Spinal cord (tissue), 10 donors: Measurements from ENCODE around the gene TSSK2. TPM values are rescaled to one million over a fixed set of nuclear protein-coding genes. Genes with fewer than 3 reads are reported as not detected.

ENCODE experiments used
- DNase-seq, 6 donors: peaks; one replicate each; pipeline versions ENCODE4 v3.0.0 to v3.0.0-alpha.2; 2013 to 2015; ENCODE audit warnings: low spot score in 6 of 6, low read depth in 4 of 6
- H3K27ac ChIP-seq: one replicate; pipeline ENCODE4 v1.5.1; 2013; ENCODE audit warnings: low read depth, low read length, control low read depth
- H3K27me3 ChIP-seq: one replicate; pipeline ENCODE4 v1.6.1; 2013; ENCODE audit warnings: low read length; ENCODE audit not compliant: control insufficient read depth, insufficient read depth
- H3K36me3 ChIP-seq: one replicate; pipeline ENCODE4 v1.6.1; 2013; ENCODE audit warnings: low read length; ENCODE audit not compliant: control insufficient read depth, insufficient read depth
- H3K4me1 ChIP-seq: one replicate; pipeline ENCODE4 v1.6.1; 2013; ENCODE audit warnings: low read length; ENCODE audit not compliant: control insufficient read depth, insufficient read depth
- H3K4me3 ChIP-seq: one replicate; pipeline ENCODE4 v1.5.1; 2013; ENCODE audit warnings: low read depth, low read length, control low read depth
- H3K9me3 ChIP-seq: one replicate; pipeline ENCODE4 v1.6.1; 2013; ENCODE audit warnings: low read length; ENCODE audit not compliant: control insufficient read depth, insufficient read depth
- WGBS: methylation state at CpG from one replicate; pipeline ENCODE4 v1.1.5; 2013; ENCODE audit warnings: missing lambda C conversion rate; ENCODE audit not compliant: insufficient coverage; 5-methylcytosine and 5-hydroxymethylcytosine counted together
- polyA plus RNA-seq, 2 donors: library from polyadenylated mRNA; unstranded; fragments of 120-200 nt; gene quantifications; one replicate each; pipeline ENCODE4 v1.2.1, GENCODE V29; 2013; ENCODE audit not compliant: insufficient read length in 2 of 2
- total RNA-seq, 2 donors: library from RNA; depleted of rRNA in 1 of 2; stranded (reverse); fragments of 120-200 nt in 1 of 2; fragments of >200 nt in 1 of 2; gene quantifications; one replicate each; pipeline versions ENCODE4 v1.2.3 to v1.2.4, GENCODE V29; 2013 to 2014
- donor health status: healthy.

Gene TSSK2
- total and polyA plus RNA-seq, 4 donors = not detected

- WGBS = 97% methylated on average over 12 of the region's 14 CpGs
- peaks cover 8% of the 10 kb centered on the region for H3K4me1 ChIP-seq
- H3K27me3 ChIP-seq = no peaks in the 10 kb centered on the region
- no peak overlapping the region for H3K27ac ChIP-seq
- DNase-seq = no peak
- H3K4me3 ChIP-seq = no peak overlapping the region
- no peaks in the 10 kb centered on the region for H3K9me3 ChIP-seq
- peaks cover 26% of the 10 kb centered on the region for H3K36me3 ChIP-seq
Observed at GRCh38 chr22:19088866-19089595, 42.1 kb upstream of the TSSK2 start.

GRCh38 chr22:19090183-19090582, 40.9 kb upstream of the TSSK2 start:
- Histone ChIP-seq H3K36me3 (peaks cover 23% of the 10 kb centered on the region), H3K4me1 (peaks cover 8% of the 10 kb centered on the region), H3K27ac (no peak overlapping the region), H3K27me3 (no peaks in the 10 kb centered on the region), H3K9me3 (no peaks in the 10 kb centered on the region), H3K4me3 (no peak overlapping the region)
- no CpG with 5 or more reads among the region's 2 CpGs for WGBS
- no peak for DNase-seq

- H3K27ac ChIP-seq = no peak overlapping the region
Observed at GRCh38 chr22:19090586-19091127, 40.5 kb upstream of the TSSK2 start.

GRCh38 chr22:19092725-19093124, 38.4 kb upstream of the TSSK2 start:
- Histone ChIP-seq H3K27ac (no peak overlapping the region), H3K27me3 (no peaks in the 10 kb centered on the region), H3K4me3 (no peak overlapping the region), H3K9me3 (no peaks in the 10 kb centered on the region), H3K4me1 (peaks cover 3% of the 10 kb centered on the region), H3K36me3 (peaks cover 10% of the 10 kb centered on the region)
- no peak for DNase-seq
- WGBS = 95% methylated on average over 4 of the region's 4 CpGs

More at GRCh38 chr22:19090586-19091127, 40.5 kb upstream of the TSSK2 start:
- Histone ChIP-seq H3K36me3 (peaks cover 20% of the 10 kb centered on the region), H3K4me3 (no peak overlapping the region), H3K27me3 (no peaks in the 10 kb centered on the region), H3K9me3 (no peaks in the 10 kb centered on the region), H3K4me1 (peaks cover 4% of the 10 kb centered on the region)
- no peak for DNase-seq
- WGBS = no CpG with 5 or more reads among the region's 3 CpGs

- no peak overlapping the region for H3K4me3 ChIP-seq
- H3K9me3 ChIP-seq = no peaks in the 10 kb centered on the region
- H3K4me1 ChIP-seq = peaks cover 3% of the 10 kb centered on the region
- WGBS = no CpG with 5 or more reads among the region's 4 CpGs
- no peak overlapping the region for H3K27ac ChIP-seq
- H3K36me3 ChIP-seq = peaks cover 4% of the 10 kb centered on the region
- no peak for DNase-seq
- H3K27me3 ChIP-seq = no peaks in the 10 kb centered on the region
Observed at GRCh38 chr22:19094393-19094997, 36.6 kb upstream of the TSSK2 start.

GRCh38 chr22:19096555-19096954, 34.6 kb upstream of the TSSK2 start:
- WGBS = no CpG with 5 or more reads among the region's 1 CpG
- peaks cover 4% of the 10 kb centered on the region for H3K36me3 ChIP-seq
- H3K9me3 ChIP-seq = no peaks in the 10 kb centered on the region
- no peak overlapping the region for H3K27ac ChIP-seq
- no peak overlapping the region for H3K4me3 ChIP-seq
- no peak for DNase-seq
- H3K27me3 ChIP-seq = no peaks in the 10 kb centered on the region
- peaks cover 3% of the 10 kb centered on the region for H3K4me1 ChIP-seq

GRCh38 chr22:19097518-19097917, 33.6 kb upstream of the TSSK2 start:
- DNase-seq = no peak
- H3K4me3 ChIP-seq = no peak overlapping the region
- 78% methylated on average over 3 of the region's 3 CpGs for WGBS
- peaks cover 3% of the 10 kb centered on the region for H3K4me1 ChIP-seq
- no peaks in the 10 kb centered on the region for H3K27me3 ChIP-seq
- no peaks in the 10 kb centered on the region for H3K9me3 ChIP-seq
- H3K36me3 ChIP-seq = peaks cover 4% of the 10 kb centered on the region
- no peak overlapping the region for H3K27ac ChIP-seq

- H3K4me1 ChIP-seq = peaks cover 3% of the 10 kb centered on the region
- no peaks in the 10 kb centered on the region for H3K27me3 ChIP-seq
- WGBS = 47% methylated on average over 2 of the region's 4 CpGs
- H3K4me3 ChIP-seq = no peak overlapping the region
- H3K9me3 ChIP-seq = no peaks in the 10 kb centered on the region
- H3K36me3 ChIP-seq = peaks cover 4% of the 10 kb centered on the region
- no peak overlapping the region for H3K27ac ChIP-seq
- DNase-seq = no peak
Observed at GRCh38 chr22:19098157-19098556, 33.0 kb upstream of the TSSK2 start.

GRCh38 chr22:19103880-19104821, 27.0 kb upstream of the TSSK2 start:
- peak in 1 of 6 donors; percentile 57 for DNase-seq
- Histone ChIP-seq H3K4me3 (no peak overlapping the region), H3K36me3 (peaks cover 7% of the 10 kb centered on the region), H3K27ac (peak overlapping the region; percentile 26), H3K9me3 (no peaks in the 10 kb centered on the region), H3K27me3 (no peaks in the 10 kb centered on the region), H3K4me1 (peaks cover 38% of the 10 kb centered on the region)
- 83% methylated on average over 2 of the region's 5 CpGs for WGBS
